ENCODE results near the gene TRIM29. TPM values are rescaled to one million over a fixed set of nuclear protein-coding genes. Genes with fewer than 3 reads are reported as not detected.

TRIM29 gene
- total and polyA plus RNA-seq, 2 of the 4 experiments (the other 2 are of a cell fraction), result not detected

DNA sequence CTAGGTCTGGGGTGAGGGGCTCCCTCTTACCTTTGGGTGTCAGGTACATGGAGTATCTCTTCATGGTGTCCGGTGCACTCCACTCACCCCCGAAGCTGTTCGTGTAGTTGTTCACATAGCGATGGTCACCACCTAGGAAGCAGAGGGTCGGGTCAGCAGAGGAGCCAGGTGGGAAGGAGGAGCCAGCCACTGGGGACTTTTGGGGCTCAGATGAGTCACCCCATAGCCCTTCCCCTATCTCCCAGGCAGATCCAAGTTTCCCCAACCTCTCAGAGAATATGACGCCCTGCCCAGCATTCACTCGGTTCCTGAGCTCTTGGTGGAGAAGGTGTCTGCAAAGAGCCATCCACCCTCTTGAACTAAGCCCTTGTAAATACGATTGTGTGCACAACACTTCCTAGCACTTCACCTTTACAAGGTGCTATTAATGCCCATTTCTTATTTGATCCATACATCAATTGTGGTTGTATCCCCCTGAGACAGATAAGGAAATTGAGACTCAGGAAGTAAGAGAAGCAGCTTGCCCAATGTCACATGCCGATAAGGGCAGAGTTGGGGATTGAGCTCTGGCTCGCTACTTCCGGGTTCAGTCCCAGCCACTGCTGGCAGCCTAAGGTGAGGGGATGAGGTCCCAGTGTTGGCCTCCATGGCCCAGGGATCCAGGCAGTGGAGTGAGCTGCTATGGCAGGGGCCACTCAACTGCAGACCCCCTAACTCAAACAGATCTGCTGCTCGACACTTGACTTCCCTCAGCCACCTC, 14.8 kb downstream of the TRIM29 start:
- H2AK5ac ChIP-seq (ENCODE audit: low read depth, low read length), result no peak overlapping the region
- H3K4ac ChIP-seq (ENCODE audit: low read depth, low read length), result no peak overlapping the region
- no peak overlapping the region for H4K5ac ChIP-seq (ENCODE audit: low read depth, low read length)
- DNase-seq, result no peak
- no peaks in the 10 kb centered on the region for H3K4me1 ChIP-seq (ENCODE audit: control insufficient read depth, insufficient read depth, low read length)
- H2AFZ ChIP-seq (replicated peaks; ENCODE audit: low read length, poor library complexity), result peak overlapping the region; percentile 43
- no peak overlapping the region for H3K56ac ChIP-seq (ENCODE audit: extremely low read depth, insufficient read depth, low read length)
- CTCF ChIA-PET, result no interaction called here
- TF ChIP-seq RFX5 (IDR thresholded peaks at IDR 0.05; ENCODE audit: low read depth, low read length) (no peak), BHLHE40 (IDR thresholded peaks at IDR 0.05; ENCODE audit: low read depth, low read length) (no peak), CEBPB (IDR thresholded peaks at IDR 0.05; ENCODE audit: low read depth, low read length) (no peak), RAD21 (IDR thresholded peaks at IDR 0.05; ENCODE audit: low read length) (no peak), FOS (IDR thresholded peaks at IDR 0.05; ENCODE audit: low read depth, low read length) (no peak)
- TF ChIP-seq, protein P1, sequence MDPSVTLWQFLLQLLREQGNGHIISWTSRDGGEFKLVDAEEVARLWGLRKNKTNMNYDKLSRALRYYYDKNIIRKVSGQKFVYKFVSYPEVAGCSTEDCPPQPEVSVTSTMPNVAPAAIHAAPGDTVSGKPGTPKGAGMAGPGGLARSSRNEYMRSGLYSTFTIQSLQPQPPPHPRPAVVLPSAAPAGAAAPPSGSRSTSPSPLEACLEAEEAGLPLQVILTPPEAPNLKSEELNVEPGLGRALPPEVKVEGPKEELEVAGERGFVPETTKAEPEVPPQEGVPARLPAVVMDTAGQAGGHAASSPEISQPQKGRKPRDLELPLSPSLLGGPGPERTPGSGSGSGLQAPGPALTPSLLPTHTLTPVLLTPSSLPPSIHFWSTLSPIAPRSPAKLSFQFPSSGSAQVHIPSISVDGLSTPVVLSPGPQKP (IDR thresholded peaks at IDR 0.05; ENCODE audit: borderline replicate concordance, low read depth, low read length), result no peak
- TF ChIP-seq, protein P2, sequence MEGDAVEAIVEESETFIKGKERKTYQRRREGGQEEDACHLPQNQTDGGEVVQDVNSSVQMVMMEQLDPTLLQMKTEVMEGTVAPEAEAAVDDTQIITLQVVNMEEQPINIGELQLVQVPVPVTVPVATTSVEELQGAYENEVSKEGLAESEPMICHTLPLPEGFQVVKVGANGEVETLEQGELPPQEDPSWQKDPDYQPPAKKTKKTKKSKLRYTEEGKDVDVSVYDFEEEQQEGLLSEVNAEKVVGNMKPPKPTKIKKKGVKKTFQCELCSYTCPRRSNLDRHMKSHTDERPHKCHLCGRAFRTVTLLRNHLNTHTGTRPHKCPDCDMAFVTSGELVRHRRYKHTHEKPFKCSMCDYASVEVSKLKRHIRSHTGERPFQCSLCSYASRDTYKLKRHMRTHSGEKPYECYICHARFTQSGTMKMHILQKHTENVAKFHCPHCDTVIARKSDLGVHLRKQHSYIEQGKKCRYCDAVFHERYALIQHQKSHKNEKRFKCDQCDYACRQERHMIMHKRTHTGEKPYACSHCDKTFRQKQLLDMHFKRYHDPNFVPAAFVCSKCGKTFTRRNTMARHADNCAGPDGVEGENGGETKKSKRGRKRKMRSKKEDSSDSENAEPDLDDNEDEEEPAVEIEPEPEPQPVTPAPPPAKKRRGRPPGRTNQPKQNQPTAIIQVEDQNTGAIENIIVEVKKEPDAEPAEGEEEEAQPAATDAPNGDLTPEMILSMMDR (conservative IDR thresholded peaks at IDR 0.05; ENCODE audit: low read depth, low read length), result no peak
- peaks cover 27% of the 10 kb centered on the region; the same call in 1 of the 2 replicates for H3K27me3 ChIP-seq (ENCODE audit: control insufficient read depth, insufficient read depth, low read length)
- WGBS, 2 experiments (ENCODE audit: extremely low coverage in 2 of 2, insufficient read length in 1 of 2), result no CpG with 5 or more reads among the region's 12 CpGs
- no peak overlapping the region for H2BK20ac ChIP-seq (ENCODE audit: low read depth, low read length)
- no peak overlapping the region for H3K14ac ChIP-seq (replicated peaks; ENCODE audit: low read depth, low read length)
- in situ Hi-C loops (cut with MboI; ENCODE audit: low sequenced_read_pairs) (loop anchor here (25.0 kb wide), 1 partner anchor 761 kb away; no protein-coding TSS in a partner anchor), dilution Hi-C loops (cut with HindIII; ENCODE audit: low sequenced_read_pairs, unreplicated experiment) (no loop called here), intact Hi-C loops (cut with micrococcal nuclease) (no loop called here)
- no peaks in the 10 kb centered on the region; the same call in 1 of the 2 replicates for H4K20me1 ChIP-seq (ENCODE audit: insufficient read depth, low read length)
- H3K36me3 ChIP-seq (ENCODE audit: control insufficient read depth, insufficient read depth, low read length), result no peaks in the 10 kb centered on the region
- no peak overlapping the region for H3K9ac ChIP-seq (ENCODE audit: low read depth, low read length)
- no peak overlapping the region for H3K23ac ChIP-seq (ENCODE audit: low read depth, low read length)
- no peak overlapping the region for H3K18ac ChIP-seq (ENCODE audit: low read depth, low read length)
- H2BK15ac ChIP-seq (ENCODE audit: low read depth, low read length), result no peak overlapping the region
- ATAC-seq (ENCODE audit: low read depth), result no peak
- no peak overlapping the region for H4K8ac ChIP-seq (ENCODE audit: low read depth in 2 of 2, low read length in 2 of 2)
- no peak overlapping the region for H3K4me2 ChIP-seq (ENCODE audit: low read depth, low read length)
- POLR2A ChIA-PET (ENCODE audit: unreplicated experiment), result no interaction called here
- BruUV-seq (replicated peaks), result no TSS peak
- H2BK5ac ChIP-seq (ENCODE audit: low read depth, low read length, poor library complexity, severe bottlenecking), result no peak overlapping the region
- no peaks in the 10 kb centered on the region for H3K79me1 ChIP-seq (ENCODE audit: low read depth in 1 of 2, low read length in 2 of 2)
- no peak overlapping the region for H2AK9ac ChIP-seq (replicated peaks; ENCODE audit: low read depth, low read length, poor library complexity)
- H3K27ac ChIP-seq (ENCODE audit: insufficient read depth, low read length), result no peak overlapping the region
- H3K9me1 ChIP-seq (ENCODE audit: insufficient read depth, low read length), result no peaks in the 10 kb centered on the region
- no peaks in the 10 kb centered on the region for H3K9me3 ChIP-seq (ENCODE audit: control insufficient read depth, insufficient read depth, low read length)
- no peak overlapping the region for H2BK120ac ChIP-seq (ENCODE audit: low read depth, low read length)
- no peak overlapping the region for H4K91ac ChIP-seq (ENCODE audit: insufficient read depth, low read depth, low read length)
- no peak overlapping the region for H3K4me3 ChIP-seq (ENCODE audit: insufficient read depth, low read depth, low read length)

All from IMR-90 (cell line).